ENCODE measurements around the gene FBXL15. TPM values are rescaled to one million over a fixed set of nuclear protein-coding genes. Genes with fewer than 3 reads are reported as not detected.
A peak's percentile ranks its signal among the peaks of the same experiment; 100 is the strongest.

FBXL15 gene
- total and polyA plus RNA-seq, 2 of the 13 experiments (the other 11 are each of a cell fraction or from before 2014, with no cell fraction given) = 4.3 to 8.3 TPM

- TF ChIP-seq, protein P1, sequence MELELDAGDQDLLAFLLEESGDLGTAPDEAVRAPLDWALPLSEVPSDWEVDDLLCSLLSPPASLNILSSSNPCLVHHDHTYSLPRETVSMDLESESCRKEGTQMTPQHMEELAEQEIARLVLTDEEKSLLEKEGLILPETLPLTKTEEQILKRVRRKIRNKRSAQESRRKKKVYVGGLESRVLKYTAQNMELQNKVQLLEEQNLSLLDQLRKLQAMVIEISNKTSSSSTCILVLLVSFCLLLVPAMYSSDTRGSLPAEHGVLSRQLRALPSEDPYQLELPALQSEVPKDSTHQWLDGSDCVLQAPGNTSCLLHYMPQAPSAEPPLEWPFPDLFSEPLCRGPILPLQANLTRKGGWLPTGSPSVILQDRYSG (CRISPR knock-in tag; IDR thresholded peaks at IDR 0.05) = 0 out of 2 replicates have a peak, but pooled peaks have one; percentile 32
- TF ChIP-seq TCF7 (IDR thresholded peaks at IDR 0.05; ENCODE audit: low read depth) (no peak), TBP (CRISPR knock-in tag; IDR thresholded peaks at IDR 0.05) (no peak), ZNF777 (CRISPR knock-in tag; IDR thresholded peaks at IDR 0.05) (peak; percentile 70), ARID4A (CRISPR knock-in tag; IDR thresholded peaks at IDR 0.05; ENCODE audit: borderline replicate concordance) (peak; percentile 88), MTERF4 (CRISPR knock-in tag; IDR thresholded peaks at IDR 0.05) (peak; percentile 62; the same call in 1 of the 2 replicates), ZMYM4 (CRISPR knock-in tag; IDR thresholded peaks at IDR 0.05) (peak; percentile 79), IRF2 (CRISPR knock-in tag; IDR thresholded peaks at IDR 0.05) (peak; percentile 90), ZNF329 (CRISPR knock-in tag; IDR thresholded peaks at IDR 0.05; ENCODE audit: low read depth) (no peak), HNRNPL (IDR thresholded peaks at IDR 0.05; ENCODE audit: low read depth, low read length) (no peak), BCL6 (CRISPR knock-in tag; IDR thresholded peaks at IDR 0.05) (peak; percentile 34; the same call in 1 of the 2 replicates), MAF1 (CRISPR knock-in tag; IDR thresholded peaks at IDR 0.05; ENCODE audit: borderline replicate concordance) (no peak; the same call in 1 of the 2 replicates), ZNF121 (CRISPR knock-in tag; IDR thresholded peaks at IDR 0.05) (peak; percentile 18; the same call in 1 of the 2 replicates), SMAD3 (CRISPR knock-in tag; IDR thresholded peaks at IDR 0.05) (peak; percentile 85), SOX5 (CRISPR knock-in tag; IDR thresholded peaks at IDR 0.05; ENCODE audit: borderline replicate concordance) (peak; percentile 54; the same call in 1 of the 2 replicates)
- TF ChIP-seq, protein P2, sequence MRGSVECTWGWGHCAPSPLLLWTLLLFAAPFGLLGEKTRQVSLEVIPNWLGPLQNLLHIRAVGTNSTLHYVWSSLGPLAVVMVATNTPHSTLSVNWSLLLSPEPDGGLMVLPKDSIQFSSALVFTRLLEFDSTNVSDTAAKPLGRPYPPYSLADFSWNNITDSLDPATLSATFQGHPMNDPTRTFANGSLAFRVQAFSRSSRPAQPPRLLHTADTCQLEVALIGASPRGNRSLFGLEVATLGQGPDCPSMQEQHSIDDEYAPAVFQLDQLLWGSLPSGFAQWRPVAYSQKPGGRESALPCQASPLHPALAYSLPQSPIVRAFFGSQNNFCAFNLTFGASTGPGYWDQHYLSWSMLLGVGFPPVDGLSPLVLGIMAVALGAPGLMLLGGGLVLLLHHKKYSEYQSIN (CRISPR knock-in tag; IDR thresholded peaks at IDR 0.05; ENCODE audit: borderline replicate concordance) = no peak
- TF ChIP-seq, protein P3, sequence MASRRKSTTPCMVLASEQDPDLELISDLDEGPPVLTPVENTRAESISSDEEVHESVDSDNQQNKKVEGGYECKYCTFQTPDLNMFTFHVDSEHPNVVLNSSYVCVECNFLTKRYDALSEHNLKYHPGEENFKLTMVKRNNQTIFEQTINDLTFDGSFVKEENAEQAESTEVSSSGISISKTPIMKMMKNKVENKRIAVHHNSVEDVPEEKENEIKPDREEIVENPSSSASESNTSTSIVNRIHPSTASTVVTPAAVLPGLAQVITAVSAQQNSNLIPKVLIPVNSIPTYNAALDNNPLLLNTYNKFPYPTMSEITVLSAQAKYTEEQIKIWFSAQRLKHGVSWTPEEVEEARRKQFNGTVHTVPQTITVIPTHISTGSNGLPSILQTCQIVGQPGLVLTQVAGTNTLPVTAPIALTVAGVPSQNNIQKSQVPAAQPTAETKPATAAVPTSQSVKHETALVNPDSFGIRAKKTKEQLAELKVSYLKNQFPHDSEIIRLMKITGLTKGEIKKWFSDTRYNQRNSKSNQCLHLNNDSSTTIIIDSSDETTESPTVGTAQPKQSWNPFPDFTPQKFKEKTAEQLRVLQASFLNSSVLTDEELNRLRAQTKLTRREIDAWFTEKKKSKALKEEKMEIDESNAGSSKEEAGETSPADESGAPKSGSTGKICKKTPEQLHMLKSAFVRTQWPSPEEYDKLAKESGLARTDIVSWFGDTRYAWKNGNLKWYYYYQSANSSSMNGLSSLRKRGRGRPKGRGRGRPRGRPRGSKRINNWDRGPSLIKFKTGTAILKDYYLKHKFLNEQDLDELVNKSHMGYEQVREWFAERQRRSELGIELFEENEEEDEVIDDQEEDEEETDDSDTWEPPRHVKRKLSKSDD (CRISPR knock-in tag; IDR thresholded peaks at IDR 0.05; ENCODE audit: low read depth) = peak; percentile 26; the same call in 1 of the 2 replicates
These were observed at the start of gene FBXL15 (continued) for GRCh38 chr10:102420714-102421506.

Data from HepG2 (cell line).